HL-60/S4 treated with phorbol 12-myristate 13-acetate at 8.2 ng/mL for 4 days and 3 days (cell line): ENCODE results near the gene NCOA1.
"Not testable (repeated sequence)": the region's sequence is repeated elsewhere in the genome, so short reads cannot be mapped to it uniquely, and the experiment has no call there.

Experiments
- in situ Hi-C: fragments of 300-500 bp; cut with MboI; formaldehyde crosslinking; loops from 2 replicates; pipeline ENCODE4 v1.15.0; 2022; ENCODE audit warnings: low sequenced_read_pairs

NCOA1 gene

DNA sequence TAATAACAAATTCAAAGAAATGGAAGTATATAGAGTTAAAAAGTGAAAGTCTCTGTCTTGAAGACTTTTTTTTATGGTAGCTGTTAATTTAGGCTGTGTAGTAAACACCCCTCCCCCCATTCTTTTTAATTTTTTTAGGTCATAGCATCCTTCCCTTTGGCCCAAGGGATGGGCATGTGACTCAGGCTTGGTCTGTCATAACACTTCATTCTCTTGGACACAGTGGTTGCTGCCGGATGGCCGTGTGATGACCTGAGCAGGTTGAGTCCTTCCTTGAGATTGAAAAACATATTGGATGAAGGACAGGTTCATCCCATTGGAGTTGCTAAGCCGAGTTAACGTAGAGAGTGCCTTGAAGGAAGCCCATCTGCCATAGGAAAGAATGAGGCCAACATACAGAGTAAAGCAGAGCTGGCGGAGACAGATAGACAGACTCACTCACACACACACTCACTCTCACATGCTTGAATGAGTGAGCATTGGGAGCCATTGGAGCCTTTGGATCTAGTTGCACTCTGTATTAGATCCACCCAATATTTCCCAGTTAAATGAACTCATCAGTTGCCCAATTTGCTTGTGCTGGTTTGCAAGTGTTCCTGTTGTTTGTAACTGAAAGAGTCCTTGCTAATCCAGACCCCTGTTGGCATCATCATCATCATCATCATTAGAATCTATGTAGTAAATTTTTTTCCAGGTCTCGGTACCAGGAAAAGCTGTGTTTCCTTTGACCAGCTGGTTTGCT lies 14.7 kb downstream of the NCOA1 start:
- in situ Hi-C loops = no loop called here

GRCh38 chr2:24507549-24507948 lies 16.5 kb downstream of the NCOA1 start:
- in situ Hi-C loops = no loop called here

DNA sequence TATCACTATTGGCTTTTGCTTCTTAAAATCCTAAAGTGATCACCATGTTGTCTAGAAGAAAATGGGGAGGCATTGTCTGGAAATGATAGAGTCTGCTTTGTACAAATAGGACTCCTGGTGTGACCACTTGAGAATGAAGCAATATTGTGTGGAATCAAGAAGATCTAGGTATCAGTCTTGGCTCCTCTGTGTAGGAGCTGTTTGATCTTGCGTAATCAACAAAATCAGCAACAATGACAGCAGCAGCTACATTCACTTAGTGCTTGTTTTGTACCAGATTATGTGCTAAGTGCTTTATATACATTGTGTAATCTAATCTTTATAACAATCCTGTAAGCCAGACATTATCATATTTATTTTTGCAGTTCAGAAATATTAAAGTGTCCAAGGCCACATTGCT lies 17.8 kb downstream of the NCOA1 start:
- in situ Hi-C loops = no loop called here

- in situ Hi-C loops = no loop called here
Measured at GRCh38 chr2:24509425-24509824, 18.4 kb downstream of the NCOA1 start.

GRCh38 chr2:24509840-24510239 lies 18.8 kb downstream of the NCOA1 start:
- in situ Hi-C loops = no loop called here

GRCh38 chr2:24510771-24511170 lies 19.7 kb downstream of the NCOA1 start:
- in situ Hi-C loops = no loop called here

GRCh38 chr2:24511198-24511597 lies 20.1 kb downstream of the NCOA1 start:
- in situ Hi-C loops = no loop called here

GRCh38 chr2:24511894-24512293 lies 20.8 kb downstream of the NCOA1 start:
- in situ Hi-C loops = no loop called here

- in situ Hi-C loops = no loop called here
Measured at GRCh38 chr2:24512404-24512803, 21.4 kb downstream of the NCOA1 start.

GRCh38 chr2:24512831-24513230 lies 21.8 kb downstream of the NCOA1 start:
- in situ Hi-C loops = no loop called here

GRCh38 chr2:24513281-24514071 lies 22.4 kb downstream of the NCOA1 start:
- in situ Hi-C loops = no loop called here

DNA sequence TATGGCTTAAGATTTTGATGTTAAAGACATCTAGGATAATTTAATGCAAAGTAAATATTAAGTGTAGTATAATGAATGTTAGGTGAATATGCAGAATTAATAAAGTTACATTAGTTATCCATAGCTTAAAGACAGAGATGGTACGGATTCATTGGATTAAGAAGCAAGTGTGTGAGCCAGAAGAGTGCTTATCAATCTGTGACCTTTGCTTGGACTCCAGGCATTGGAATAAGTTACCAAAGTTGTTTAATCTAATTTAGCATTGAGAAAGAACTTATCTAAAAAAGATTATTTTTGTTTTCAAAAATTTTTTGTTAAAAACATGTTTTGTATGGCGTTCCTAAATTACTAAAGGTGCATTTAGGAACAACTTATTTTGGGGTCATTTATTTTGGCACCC lies 23.8 kb downstream of the NCOA1 start:
- in situ Hi-C loops = no loop called here

- in situ Hi-C loops = no loop called here
Measured at GRCh38 chr2:24515335-24515734, 24.3 kb downstream of the NCOA1 start.

GRCh38 chr2:24515831-24516230 lies 24.8 kb downstream of the NCOA1 start:
- in situ Hi-C loops = no loop called here

- in situ Hi-C loops = no loop called here
Measured at GRCh38 chr2:24517247-24517646, 26.2 kb downstream of the NCOA1 start.

DNA sequence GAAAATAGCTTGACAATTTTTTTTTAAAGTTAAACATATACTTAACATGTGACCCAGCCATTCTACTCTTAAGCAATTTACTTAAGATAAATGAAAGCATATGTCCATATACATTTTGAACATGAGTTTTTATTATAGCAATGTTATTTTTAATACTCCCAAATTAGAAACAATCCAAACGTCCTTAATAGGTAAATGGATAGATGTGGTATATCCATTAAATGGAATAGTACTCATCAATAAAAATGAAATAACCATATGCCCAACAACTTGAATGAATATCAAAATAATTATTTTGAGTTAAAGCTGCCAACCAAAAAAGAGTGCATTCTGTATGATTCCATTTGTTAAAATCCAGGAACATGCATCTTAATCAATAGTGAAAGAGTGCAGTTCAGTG lies 29.1 kb downstream of the NCOA1 start:
- in situ Hi-C loops = no loop called here

- in situ Hi-C loops = no loop called here
Measured at GRCh38 chr2:24521162-24521857, 30.3 kb downstream of the NCOA1 start.

GRCh38 chr2:24521975-24522639 lies 31.1 kb downstream of the NCOA1 start:
- in situ Hi-C loops = no loop called here

GRCh38 chr2:24527536-24527935 lies 36.5 kb downstream of the NCOA1 start:
- in situ Hi-C loops = no loop called here

- in situ Hi-C loops = no loop called here
Measured at GRCh38 chr2:24530796-24531195, 39.7 kb downstream of the NCOA1 start.

- in situ Hi-C loops = not testable (repeated sequence)
Measured at GRCh38 chr2:24531610-24532009, 40.6 kb downstream of the NCOA1 start.
